Measurements from ENCODE around the gene NCBP2. TPM values are rescaled to one million over a fixed set of nuclear protein-coding genes. Genes with fewer than 3 reads are reported as not detected.

Gene NCBP2
- total RNA-seq, 2 donors from 2014 or later = 35.4 to 38.2 TPM

- 66% methylated on average over 2 of the region's 2 CpGs for WGBS
- H3K27ac ChIP-seq = no peak overlapping the region
- H3K36me3 ChIP-seq = no peaks in the 10 kb centered on the region
- intact Hi-C loops (cut with DNase I) = no loop called here
- no peak for DNase-seq (ENCODE audit: low spot score)
- no peak for TF ChIP-seq POLR2A (IDR thresholded peaks at IDR 0.05)
- TF ChIP-seq POLR2AphosphoS5 (IDR thresholded peaks at IDR 0.05) = no peak
- no peak for TF ChIP-seq CTCF (IDR thresholded peaks at IDR 0.05)
- no peak overlapping the region for H3K4me3 ChIP-seq
- H3K4me1 ChIP-seq (replicated peaks) = no peaks in the 10 kb centered on the region
- H3K9me3 ChIP-seq = no peaks in the 10 kb centered on the region
- H3K27me3 ChIP-seq (replicated peaks; ENCODE audit: insufficient read depth) = no peaks in the 10 kb centered on the region
Measured at GRCh38 chr3:196918968-196919367, 23.4 kb downstream of the NCBP2 start.

GRCh38 chr3:196916995-196917394 lies 25.3 kb downstream of the NCBP2 start:
- Histone ChIP-seq H3K4me3 (no peak overlapping the region), H3K27me3 (replicated peaks; ENCODE audit: insufficient read depth) (no peaks in the 10 kb centered on the region), H3K4me1 (replicated peaks) (no peaks in the 10 kb centered on the region), H3K36me3 (no peaks in the 10 kb centered on the region), H3K27ac (no peak overlapping the region), H3K9me3 (no peaks in the 10 kb centered on the region)
- no peak for DNase-seq (ENCODE audit: low spot score)
- TF ChIP-seq POLR2AphosphoS5 (IDR thresholded peaks at IDR 0.05) = no peak
- TF ChIP-seq POLR2A (IDR thresholded peaks at IDR 0.05) = no peak
- TF ChIP-seq CTCF (IDR thresholded peaks at IDR 0.05) = no peak
- 97% methylated on average over 3 of the region's 3 CpGs for WGBS
- intact Hi-C loops (cut with DNase I) = no loop called here

- Histone ChIP-seq H3K4me3 (no peak overlapping the region), H3K36me3 (no peaks in the 10 kb centered on the region), H3K27ac (no peak overlapping the region), H3K4me1 (replicated peaks) (no peaks in the 10 kb centered on the region), H3K27me3 (replicated peaks; ENCODE audit: insufficient read depth) (no peaks in the 10 kb centered on the region), H3K9me3 (no peaks in the 10 kb centered on the region)
- intact Hi-C loops (cut with DNase I) = no loop called here
- WGBS = 90% methylated on average over 1 of the region's 1 CpG
- TF ChIP-seq POLR2A (IDR thresholded peaks at IDR 0.05) = no peak
- no peak for TF ChIP-seq CTCF (IDR thresholded peaks at IDR 0.05)
- DNase-seq (ENCODE audit: low spot score) = no peak
Measured at GRCh38 chr3:196916221-196916620, 26.1 kb downstream of the NCBP2 start.

GRCh38 chr3:196915375-196915774 lies 27.0 kb downstream of the NCBP2 start:
- H3K9me3 ChIP-seq = no peaks in the 10 kb centered on the region
- no peaks in the 10 kb centered on the region for H3K36me3 ChIP-seq
- DNase-seq (ENCODE audit: low spot score) = no peak
- no peak overlapping the region for H3K27ac ChIP-seq
- WGBS = 92% methylated on average over 3 of the region's 3 CpGs
- no peak for TF ChIP-seq POLR2A (IDR thresholded peaks at IDR 0.05)
- no peak for TF ChIP-seq CTCF (IDR thresholded peaks at IDR 0.05)
- no peak for TF ChIP-seq POLR2AphosphoS5 (IDR thresholded peaks at IDR 0.05)
- no peaks in the 10 kb centered on the region for H3K4me1 ChIP-seq (replicated peaks)
- intact Hi-C loops (cut with DNase I) = no loop called here
- H3K4me3 ChIP-seq = no peak overlapping the region
- no peaks in the 10 kb centered on the region for H3K27me3 ChIP-seq (replicated peaks; ENCODE audit: insufficient read depth)

GRCh38 chr3:196914866-196915265 lies 27.5 kb downstream of the NCBP2 start:
- Histone ChIP-seq H3K27me3 (replicated peaks; ENCODE audit: insufficient read depth) (no peaks in the 10 kb centered on the region), H3K36me3 (no peaks in the 10 kb centered on the region), H3K9me3 (no peaks in the 10 kb centered on the region), H3K4me1 (replicated peaks) (no peaks in the 10 kb centered on the region), H3K27ac (no peak overlapping the region), H3K4me3 (no peak overlapping the region)
- DNase-seq (ENCODE audit: low spot score) = no peak
- TF ChIP-seq CTCF (IDR thresholded peaks at IDR 0.05) (no peak), POLR2AphosphoS5 (IDR thresholded peaks at IDR 0.05) (no peak), POLR2A (IDR thresholded peaks at IDR 0.05) (no peak)
- 78% methylated on average over 4 of the region's 4 CpGs for WGBS
- intact Hi-C loops (cut with DNase I) = no loop called here

All from prostate gland (tissue), 2 donors.